ENCODE data around the gene CHN1.

The CHN1 gene

GRCh38 chr2:174841350-174841749, 163.8 kb downstream of the CHN1 start:
- no peak overlapping the region for H3K4me3 ChIP-seq (ENCODE audit: low read length)
- TF ChIP-seq CTCF (IDR thresholded peaks at IDR 0.05; ENCODE audit: insufficient read depth, low read depth, low read length, missing control alignments), result no peak
- DNase-seq (ENCODE audit: low read depth), result no peak

- TF ChIP-seq CTCF (IDR thresholded peaks at IDR 0.05; ENCODE audit: insufficient read depth, low read depth, low read length, missing control alignments), result no peak
- H3K4me3 ChIP-seq (ENCODE audit: low read length), result no peak overlapping the region
- no peak for DNase-seq (ENCODE audit: low read depth)
Measured at GRCh38 chr2:174840436-174840835, 164.7 kb downstream of the CHN1 start.

GRCh38 chr2:174839662-174840061, 165.5 kb downstream of the CHN1 start:
- no peak overlapping the region for H3K4me3 ChIP-seq (ENCODE audit: low read length)
- TF ChIP-seq CTCF (IDR thresholded peaks at IDR 0.05; ENCODE audit: insufficient read depth, low read depth, low read length, missing control alignments), result no peak
- DNase-seq (ENCODE audit: low read depth), result no peak

- TF ChIP-seq CTCF (IDR thresholded peaks at IDR 0.05; ENCODE audit: insufficient read depth, low read depth, low read length, missing control alignments), result no peak
- no peak for DNase-seq (ENCODE audit: low read depth)
- H3K4me3 ChIP-seq (ENCODE audit: low read length), result no peak overlapping the region
Measured at GRCh38 chr2:174836995-174837390, 168.2 kb downstream of the CHN1 start.

- peak; percentile 92 for DNase-seq (ENCODE audit: low read depth)
- no peak for TF ChIP-seq CTCF (IDR thresholded peaks at IDR 0.05; ENCODE audit: insufficient read depth, low read depth, low read length, missing control alignments)
- no peak overlapping the region for H3K4me3 ChIP-seq (ENCODE audit: low read length)
Measured at GRCh38 chr2:174836377-174836994, 168.7 kb downstream of the CHN1 start.

- peak; percentile 86 for DNase-seq (ENCODE audit: low read depth)
- H3K4me3 ChIP-seq (ENCODE audit: low read length), result no peak overlapping the region
- no peak for TF ChIP-seq CTCF (IDR thresholded peaks at IDR 0.05; ENCODE audit: insufficient read depth, low read depth, low read length, missing control alignments)
Measured at GRCh38 chr2:174835797-174836255, 169.4 kb downstream of the CHN1 start.

GRCh38 chr2:174833737-174834136, 171.4 kb downstream of the CHN1 start:
- DNase-seq (ENCODE audit: low read depth), result no peak
- TF ChIP-seq CTCF (IDR thresholded peaks at IDR 0.05; ENCODE audit: insufficient read depth, low read depth, low read length, missing control alignments), result no peak
- H3K4me3 ChIP-seq (ENCODE audit: low read length), result no peak overlapping the region
